SHP77 (cell line): Measurements from ENCODE around the gene SLC16A12.

Experiments
- DNase-seq, 2 experiments: peaks; one replicate each; lab custom pipeline; 2025; lab: John Stamatoyannopoulos, UW

The SLC16A12 gene

GRCh38 chr10:89390476-89391225 is 144.7 kb downstream of the SLC16A12 start:
- DNase-seq: no peak

DNA sequence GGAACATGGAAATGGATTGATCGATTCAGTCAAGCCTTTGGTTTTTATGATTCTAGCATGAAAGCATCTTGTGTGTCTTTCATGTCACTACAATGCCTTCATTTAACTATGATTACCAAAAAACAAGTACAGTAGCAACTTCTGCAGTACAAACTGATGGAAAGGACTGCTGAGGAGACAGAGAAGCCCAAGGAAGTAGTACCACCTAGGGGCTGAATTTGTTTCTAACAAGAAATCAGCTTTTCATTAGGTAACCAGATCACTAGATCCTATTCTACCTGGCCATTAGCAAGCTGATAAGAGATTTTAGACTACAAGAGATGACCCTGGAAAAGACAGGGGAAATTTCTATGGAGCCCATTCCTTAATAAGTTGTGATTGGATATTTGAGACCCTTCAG is 146.1 kb downstream of the SLC16A12 start:
- DNase-seq: no peak

- no peak for DNase-seq
Observed at GRCh38 chr10:89388806-89389205, 146.6 kb downstream of the SLC16A12 start.

GRCh38 chr10:89384474-89385340 is 150.7 kb downstream of the SLC16A12 start:
- no peak for DNase-seq

DNA sequence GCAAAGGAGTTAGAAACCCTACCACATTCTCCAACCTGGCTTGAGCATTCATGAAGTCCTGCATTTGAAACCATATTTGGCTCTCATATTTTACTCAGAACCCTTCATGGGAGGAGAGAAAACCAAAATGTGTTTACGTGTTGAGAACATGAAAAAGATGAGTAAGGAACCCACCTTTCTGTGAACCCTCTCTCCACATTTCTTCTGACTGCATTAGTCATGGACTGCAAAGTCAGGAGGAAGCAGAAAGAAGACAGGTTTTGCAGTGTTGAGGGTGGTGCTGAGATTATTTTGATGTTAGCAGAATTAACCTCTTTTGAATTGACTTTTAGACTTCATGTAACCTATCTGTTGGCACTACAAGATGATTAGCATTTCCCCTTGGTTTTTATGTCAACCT is 152.6 kb downstream of the SLC16A12 start:
- DNase-seq: no peak
